Rectal smooth muscle tissue (tissue), 1 donor: ENCODE results near the gene SNRPA1.

Experiments
- H3K27ac ChIP-seq: one replicate; pipeline ENCODE4 v1.7.0; 2013; ENCODE audit warnings: low read depth, low read length, inconsistent platforms
- H3K27me3 ChIP-seq: one replicate; pipeline ENCODE4 v1.7.0; 2013; ENCODE audit warnings: low read length; ENCODE audit not compliant: control insufficient read depth, insufficient read depth
- H3K36me3 ChIP-seq: one replicate; pipeline ENCODE4 v1.7.0; 2013; ENCODE audit warnings: low read length; ENCODE audit not compliant: control insufficient read depth, insufficient read depth
- H3K4me1 ChIP-seq: one replicate; pipeline ENCODE4 v1.7.0; 2013; ENCODE audit warnings: low read length; ENCODE audit not compliant: control insufficient read depth, insufficient read depth
- H3K4me3 ChIP-seq: one replicate; pipeline ENCODE4 v1.7.0; 2013; ENCODE audit warnings: low read length
- H3K9ac ChIP-seq: one replicate; pipeline ENCODE4 v1.7.0; 2013; ENCODE audit warnings: low read length

SNRPA1 gene

GRCh38 chr15:101326026-101326315 is 30.9 kb upstream of the SNRPA1 start:
- Histone ChIP-seq H3K27ac (no peak overlapping the region), H3K36me3 (no peaks in the 10 kb centered on the region)

GRCh38 chr15:101325263-101326025 is 30.4 kb upstream of the SNRPA1 start:
- Histone ChIP-seq H3K36me3 (no peaks in the 10 kb centered on the region), H3K4me3 (no peak overlapping the region), H3K27me3 (no peaks in the 10 kb centered on the region), H3K27ac (no peak overlapping the region), H3K4me1 (no peaks in the 10 kb centered on the region), H3K9ac (no peak overlapping the region)

More at GRCh38 chr15:101326026-101326315, 30.9 kb upstream of the SNRPA1 start:
- H3K27me3 ChIP-seq, result no peaks in the 10 kb centered on the region
- no peak overlapping the region for H3K9ac ChIP-seq
- H3K4me1 ChIP-seq, result no peaks in the 10 kb centered on the region
- no peak overlapping the region for H3K4me3 ChIP-seq

GRCh38 chr15:101324524-101325177 is 29.6 kb upstream of the SNRPA1 start:
- Histone ChIP-seq H3K27me3 (no peaks in the 10 kb centered on the region), H3K36me3 (no peaks in the 10 kb centered on the region), H3K27ac (no peak overlapping the region), H3K9ac (no peak overlapping the region), H3K4me1 (no peaks in the 10 kb centered on the region), H3K4me3 (no peak overlapping the region)

- H3K9ac ChIP-seq, result no peak overlapping the region
- no peaks in the 10 kb centered on the region for H3K36me3 ChIP-seq
- H3K27ac ChIP-seq, result no peak overlapping the region
- no peaks in the 10 kb centered on the region for H3K4me1 ChIP-seq
- H3K27me3 ChIP-seq, result no peaks in the 10 kb centered on the region
- H3K4me3 ChIP-seq, result no peak overlapping the region
Measured at GRCh38 chr15:101323793-101324523, 28.9 kb upstream of the SNRPA1 start.

- Histone ChIP-seq H3K4me3 (no peak overlapping the region), H3K36me3 (no peaks in the 10 kb centered on the region), H3K9ac (no peak overlapping the region), H3K4me1 (no peaks in the 10 kb centered on the region), H3K27ac (no peak overlapping the region), H3K27me3 (no peaks in the 10 kb centered on the region)
Measured at GRCh38 chr15:101322854-101323477, 27.9 kb upstream of the SNRPA1 start.

- H3K9ac ChIP-seq, result no peak overlapping the region
- H3K4me1 ChIP-seq, result no peaks in the 10 kb centered on the region
- no peaks in the 10 kb centered on the region for H3K27me3 ChIP-seq
- H3K4me3 ChIP-seq, result no peak overlapping the region
- H3K27ac ChIP-seq, result no peak overlapping the region
- H3K36me3 ChIP-seq, result no peaks in the 10 kb centered on the region
Measured at GRCh38 chr15:101322016-101322695, 27.1 kb upstream of the SNRPA1 start.

- H3K27me3 ChIP-seq, result no peaks in the 10 kb centered on the region
- no peak overlapping the region for H3K9ac ChIP-seq
- no peak overlapping the region for H3K27ac ChIP-seq
- H3K36me3 ChIP-seq, result no peaks in the 10 kb centered on the region
- no peaks in the 10 kb centered on the region for H3K4me1 ChIP-seq
- no peak overlapping the region for H3K4me3 ChIP-seq
Measured at GRCh38 chr15:101320501-101321052, 25.5 kb upstream of the SNRPA1 start.

- Histone ChIP-seq H3K4me3 (no peak overlapping the region), H3K27ac (no peak overlapping the region), H3K36me3 (no peaks in the 10 kb centered on the region), H3K4me1 (no peaks in the 10 kb centered on the region), H3K9ac (no peak overlapping the region), H3K27me3 (no peaks in the 10 kb centered on the region)
Measured at GRCh38 chr15:101318839-101319238, 23.8 kb upstream of the SNRPA1 start.

- H3K36me3 ChIP-seq, result no peaks in the 10 kb centered on the region
- no peak overlapping the region for H3K9ac ChIP-seq
- no peak overlapping the region for H3K4me3 ChIP-seq
- H3K27ac ChIP-seq, result no peak overlapping the region
- no peaks in the 10 kb centered on the region for H3K27me3 ChIP-seq
- H3K4me1 ChIP-seq, result no peaks in the 10 kb centered on the region
Measured at GRCh38 chr15:101318147-101318819, 23.2 kb upstream of the SNRPA1 start.

GRCh38 chr15:101317336-101317872 is 22.4 kb upstream of the SNRPA1 start:
- Histone ChIP-seq H3K4me1 (no peaks in the 10 kb centered on the region), H3K27me3 (no peaks in the 10 kb centered on the region), H3K27ac (no peak overlapping the region), H3K9ac (no peak overlapping the region), H3K4me3 (no peak overlapping the region), H3K36me3 (no peaks in the 10 kb centered on the region)

GRCh38 chr15:101316529-101316928 is 21.5 kb upstream of the SNRPA1 start:
- H3K4me3 ChIP-seq, result no peak overlapping the region
- no peak overlapping the region for H3K27ac ChIP-seq
- H3K27me3 ChIP-seq, result no peaks in the 10 kb centered on the region
- H3K4me1 ChIP-seq, result no peaks in the 10 kb centered on the region
- no peak overlapping the region for H3K9ac ChIP-seq
- H3K36me3 ChIP-seq, result no peaks in the 10 kb centered on the region
